ENCODE measurements around the gene WWOX. TPM values are rescaled to one million over a fixed set of nuclear protein-coding genes. Genes with fewer than 3 reads are reported as not detected.

WWOX gene
- total RNA-seq, 1 experiment from 2014 or later, result 35.6 TPM

GRCh38 chr16:78939597-78939996 is 840.1 kb downstream of the WWOX start:
- ChIA-PET CTCF (no interaction called here), POLR2A (ENCODE audit: unreplicated experiment) (no interaction called here)
- Histone ChIP-seq H3K36me3 (ENCODE audit: low read depth) (no peaks in the 10 kb centered on the region), H3K9me2 (ENCODE audit: insufficient read depth) (no peaks in the 10 kb centered on the region), H3K4me3 (no peak overlapping the region), H3K4me2 (no peak overlapping the region), H3K9me3 (ENCODE audit: insufficient read depth, low read depth) (no peaks in the 10 kb centered on the region), H3K4me1 (replicated peaks; ENCODE audit: insufficient read depth) (no peaks in the 10 kb centered on the region), H3K27ac (no peak overlapping the region), H2AFZ (no peak overlapping the region), H4K20me1 (ENCODE audit: insufficient read depth) (no peaks in the 10 kb centered on the region), H3K79me2 (ENCODE audit: low read depth) (no peaks in the 10 kb centered on the region), H3F3A (ENCODE audit: insufficient read depth, low read depth) (no peaks in the 10 kb centered on the region), H3K27me3 (ENCODE audit: insufficient read depth, low read depth) (no peaks in the 10 kb centered on the region)
- TF ChIP-seq EZH2 (IDR thresholded peaks at IDR 0.05; ENCODE audit: low read depth) (no peak), CTCF (conservative IDR thresholded peaks at IDR 0.05) (no peak)
- BruUV-seq (replicated peaks), result no TSS peak
- no peak for DNase-seq
- intact Hi-C loops (cut with micrococcal nuclease; ENCODE audit: unreplicated experiment), result loop anchor here (10.0 kb wide), 1 partner anchor 95 kb away; no protein-coding TSS in a partner anchor

- H3F3A ChIP-seq (ENCODE audit: insufficient read depth, low read depth), result no peaks in the 10 kb centered on the region
- H4K20me1 ChIP-seq (ENCODE audit: insufficient read depth), result no peaks in the 10 kb centered on the region
- no peak overlapping the region for H2AFZ ChIP-seq
- no peaks in the 10 kb centered on the region for H3K36me3 ChIP-seq (ENCODE audit: low read depth)
- H3K9me2 ChIP-seq (ENCODE audit: insufficient read depth), result no peaks in the 10 kb centered on the region
- H3K79me2 ChIP-seq (ENCODE audit: low read depth), result no peaks in the 10 kb centered on the region
- intact Hi-C loops (cut with micrococcal nuclease; ENCODE audit: unreplicated experiment), result no loop called here
- ChIA-PET POLR2A (ENCODE audit: unreplicated experiment) (no interaction called here), CTCF (no interaction called here)
- no peak for DNase-seq
- no peak overlapping the region for H3K4me3 ChIP-seq
- no peaks in the 10 kb centered on the region for H3K27me3 ChIP-seq (ENCODE audit: insufficient read depth, low read depth)
- no TSS peak for BruUV-seq (replicated peaks)
- H3K9me3 ChIP-seq (ENCODE audit: insufficient read depth, low read depth), result no peaks in the 10 kb centered on the region
- H3K4me1 ChIP-seq (replicated peaks; ENCODE audit: insufficient read depth), result no peaks in the 10 kb centered on the region
- TF ChIP-seq CTCF (conservative IDR thresholded peaks at IDR 0.05), result no peak
- no peak for TF ChIP-seq EZH2 (IDR thresholded peaks at IDR 0.05; ENCODE audit: low read depth)
- no peak overlapping the region for H3K27ac ChIP-seq
- no peak overlapping the region for H3K4me2 ChIP-seq
Observed at GRCh38 chr16:78942625-78943245, 843.3 kb downstream of the WWOX start.

GRCh38 chr16:78945336-78945735 is 845.9 kb downstream of the WWOX start:
- no peaks in the 10 kb centered on the region for H3K79me2 ChIP-seq (ENCODE audit: low read depth)
- H3K9me2 ChIP-seq (ENCODE audit: insufficient read depth), result no peaks in the 10 kb centered on the region
- H2AFZ ChIP-seq, result no peak overlapping the region
- no peaks in the 10 kb centered on the region for H3F3A ChIP-seq (ENCODE audit: insufficient read depth, low read depth)
- H3K4me3 ChIP-seq, result no peak overlapping the region
- no peaks in the 10 kb centered on the region for H4K20me1 ChIP-seq (ENCODE audit: insufficient read depth)
- no peaks in the 10 kb centered on the region for H3K27me3 ChIP-seq (ENCODE audit: insufficient read depth, low read depth)
- H3K4me2 ChIP-seq, result no peak overlapping the region
- H3K4me1 ChIP-seq (replicated peaks; ENCODE audit: insufficient read depth), result no peaks in the 10 kb centered on the region
- no peaks in the 10 kb centered on the region for H3K36me3 ChIP-seq (ENCODE audit: low read depth)
- no TSS peak for BruUV-seq (replicated peaks)
- CTCF ChIA-PET, result no interaction called here
- H3K27ac ChIP-seq, result no peak overlapping the region
- TF ChIP-seq CTCF (conservative IDR thresholded peaks at IDR 0.05) (no peak), EZH2 (IDR thresholded peaks at IDR 0.05; ENCODE audit: low read depth) (no peak)
- H3K9me3 ChIP-seq (ENCODE audit: insufficient read depth, low read depth), result no peaks in the 10 kb centered on the region
- POLR2A ChIA-PET (ENCODE audit: unreplicated experiment), result no interaction called here
- no peak for DNase-seq
- intact Hi-C loops (cut with micrococcal nuclease; ENCODE audit: unreplicated experiment), result no loop called here

All from PC-9 (cell line).